Glutamatergic neuron (in vitro differentiated cells): ENCODE measurements around the gene MED10. TPM values are rescaled to one million over a fixed set of nuclear protein-coding genes. Genes with fewer than 3 reads are reported as not detected.

Experiments
- DNase-seq: peaks from one replicate; pipeline ENCODE4 v3.0.0; 2022
- H3K27ac Mint-ChIP-seq: one replicate; pipeline ENCODE4 v1.8.0; 2020; ENCODE audit warnings: mild to moderate bottlenecking, mixed read lengths, inconsistent platforms; ENCODE audit not compliant: unreplicated experiment
- H3K27me3 Mint-ChIP-seq: one replicate; pipeline ENCODE4 v1.8.0; 2020; ENCODE audit warnings: mild to moderate bottlenecking, moderate library complexity, mixed read lengths, inconsistent platforms; ENCODE audit not compliant: unreplicated experiment
- H3K36me3 Mint-ChIP-seq: one replicate; pipeline ENCODE4 v1.8.0; 2020; ENCODE audit warnings: mild to moderate bottlenecking, mixed read lengths, inconsistent platforms; ENCODE audit not compliant: unreplicated experiment
- H3K4me1 Mint-ChIP-seq: one replicate; pipeline ENCODE4 v1.8.0; 2020; ENCODE audit warnings: mild to moderate bottlenecking, low read depth, mixed read lengths, inconsistent platforms; ENCODE audit not compliant: unreplicated experiment
- H3K4me3 Mint-ChIP-seq: one replicate; pipeline ENCODE4 v1.8.0; 2020; ENCODE audit warnings: mild to moderate bottlenecking, mixed read lengths, inconsistent platforms; ENCODE audit not compliant: unreplicated experiment
- H3K9me3 Mint-ChIP-seq: one replicate; pipeline ENCODE4 v1.8.0; 2020; ENCODE audit warnings: mild to moderate bottlenecking, moderate library complexity, mixed read lengths, inconsistent platforms; ENCODE audit not compliant: unreplicated experiment
- total RNA-seq: library from RNA; stranded (reverse); fragmentation: NEBNext Ultra II Directional; extraction: Animal tissue kit (Norgen Biotek cat#: 25700); gene quantifications from one replicate; pipeline ENCODE4 v1.2.1, GENCODE V29; 2021; ENCODE audit not compliant: unreplicated experiment
- TF ChIP-seq, protein P1 (sequence below): fragments of 200-600 bp; sonication (generic); IDR thresholded peaks from one replicate; pipeline ENCODE4 v1.5.0; 2021; ENCODE audit not compliant: partially characterized antibody, unreplicated experiment

The MED10 gene
- total RNA-seq, 1 donor from 2014 or later, result 28.4 TPM

DNA sequence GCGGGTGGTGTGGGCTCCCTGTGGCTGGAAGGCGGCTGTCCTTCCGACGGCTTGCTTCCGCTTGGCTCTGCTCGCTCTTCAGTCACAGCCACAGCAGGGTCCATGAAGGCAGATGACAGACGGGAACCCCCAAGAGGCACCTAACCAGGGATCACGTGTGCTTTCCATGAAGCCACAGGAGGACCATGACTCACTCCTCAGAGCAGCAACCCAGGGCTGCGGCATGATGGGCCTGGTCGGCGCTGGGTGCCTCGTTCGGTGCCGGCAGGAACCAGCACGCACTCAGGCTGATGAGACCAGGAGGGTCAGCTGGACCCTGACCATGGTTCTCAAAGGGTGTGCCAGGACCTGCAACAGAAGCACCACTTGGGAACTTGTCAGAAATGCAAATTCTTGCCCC is 32.8 kb upstream of the MED10 start:
- H3K36me3 Mint-ChIP-seq, result no peaks in the 10 kb centered on the region
- DNase-seq, result no peak
- TF ChIP-seq, protein P1, sequence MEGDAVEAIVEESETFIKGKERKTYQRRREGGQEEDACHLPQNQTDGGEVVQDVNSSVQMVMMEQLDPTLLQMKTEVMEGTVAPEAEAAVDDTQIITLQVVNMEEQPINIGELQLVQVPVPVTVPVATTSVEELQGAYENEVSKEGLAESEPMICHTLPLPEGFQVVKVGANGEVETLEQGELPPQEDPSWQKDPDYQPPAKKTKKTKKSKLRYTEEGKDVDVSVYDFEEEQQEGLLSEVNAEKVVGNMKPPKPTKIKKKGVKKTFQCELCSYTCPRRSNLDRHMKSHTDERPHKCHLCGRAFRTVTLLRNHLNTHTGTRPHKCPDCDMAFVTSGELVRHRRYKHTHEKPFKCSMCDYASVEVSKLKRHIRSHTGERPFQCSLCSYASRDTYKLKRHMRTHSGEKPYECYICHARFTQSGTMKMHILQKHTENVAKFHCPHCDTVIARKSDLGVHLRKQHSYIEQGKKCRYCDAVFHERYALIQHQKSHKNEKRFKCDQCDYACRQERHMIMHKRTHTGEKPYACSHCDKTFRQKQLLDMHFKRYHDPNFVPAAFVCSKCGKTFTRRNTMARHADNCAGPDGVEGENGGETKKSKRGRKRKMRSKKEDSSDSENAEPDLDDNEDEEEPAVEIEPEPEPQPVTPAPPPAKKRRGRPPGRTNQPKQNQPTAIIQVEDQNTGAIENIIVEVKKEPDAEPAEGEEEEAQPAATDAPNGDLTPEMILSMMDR, result no peak
- H3K27me3 Mint-ChIP-seq, result peaks cover 4% of the 10 kb centered on the region
- H3K9me3 Mint-ChIP-seq, result no peaks in the 10 kb centered on the region
- H3K4me1 Mint-ChIP-seq, result no peaks in the 10 kb centered on the region
- H3K4me3 Mint-ChIP-seq, result no peak overlapping the region
- H3K27ac Mint-ChIP-seq, result no peak overlapping the region

- H3K9me3 Mint-ChIP-seq, result no peaks in the 10 kb centered on the region
Measured at GRCh38 chr5:6410421-6410820, 32.1 kb upstream of the MED10 start.

DNA sequence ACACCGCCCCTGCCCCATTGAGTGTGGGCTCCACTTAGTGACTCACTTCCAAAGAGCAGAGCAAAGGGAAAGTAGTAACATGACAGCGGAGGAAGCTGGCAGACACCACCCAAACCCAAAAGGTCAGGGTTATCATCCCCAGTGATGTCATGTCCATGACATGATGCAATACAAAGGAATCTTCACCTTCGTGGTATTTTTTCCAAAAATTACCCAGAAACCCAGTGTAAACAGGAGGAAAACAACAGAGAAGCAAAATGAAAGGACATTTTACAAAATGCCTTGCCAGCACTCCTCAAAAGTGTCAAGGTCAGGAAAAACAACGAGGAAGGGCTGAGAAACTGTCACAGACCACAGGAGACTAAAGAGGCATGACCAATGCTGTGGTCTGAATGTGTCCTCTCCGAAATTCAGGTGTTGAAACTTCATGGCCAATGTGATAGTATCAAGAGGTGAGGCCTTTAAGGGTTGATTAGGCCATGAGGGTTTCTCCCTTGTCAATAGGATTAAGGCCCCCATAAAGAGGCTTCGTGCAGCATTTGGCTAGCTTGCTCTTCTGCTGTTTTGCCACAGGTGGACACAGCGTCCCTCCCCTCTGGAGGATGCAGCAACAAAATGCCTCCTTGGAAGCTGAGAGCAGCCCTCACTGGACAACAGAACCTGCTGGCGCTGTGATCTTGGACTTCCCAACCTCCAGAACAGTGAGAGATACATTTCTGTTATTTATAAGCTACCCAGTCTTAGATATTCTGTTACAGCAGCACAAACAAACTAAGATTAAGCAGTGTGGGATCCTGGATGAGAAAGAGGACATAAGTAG is 30.5 kb upstream of the MED10 start:
- TF ChIP-seq, protein P1, result no peak
- Mint-ChIP-seq H3K27ac (no peak overlapping the region), H3K36me3 (no peaks in the 10 kb centered on the region), H3K9me3 (no peaks in the 10 kb centered on the region), H3K27me3 (peaks cover 4% of the 10 kb centered on the region), H3K4me1 (no peaks in the 10 kb centered on the region), H3K4me3 (no peak overlapping the region)
- no peak for DNase-seq

More at GRCh38 chr5:6410421-6410820, 32.1 kb upstream of the MED10 start:
- Mint-ChIP-seq H3K4me3 (no peak overlapping the region), H3K4me1 (no peaks in the 10 kb centered on the region), H3K27me3 (peaks cover 4% of the 10 kb centered on the region), H3K27ac (no peak overlapping the region), H3K36me3 (no peaks in the 10 kb centered on the region)
- DNase-seq, result no peak
- TF ChIP-seq, protein P1, result no peak

GRCh38 chr5:6408260-6408596 is 29.9 kb upstream of the MED10 start:
- H3K36me3 Mint-ChIP-seq, result no peaks in the 10 kb centered on the region
- TF ChIP-seq, protein P1, result no peak
- H3K27me3 Mint-ChIP-seq, result peaks cover 4% of the 10 kb centered on the region
- H3K4me3 Mint-ChIP-seq, result no peak overlapping the region
- H3K9me3 Mint-ChIP-seq, result no peaks in the 10 kb centered on the region
- DNase-seq, result no peak
- H3K4me1 Mint-ChIP-seq, result no peaks in the 10 kb centered on the region
- no peak overlapping the region for H3K27ac Mint-ChIP-seq

GRCh38 chr5:6407558-6408259 is 29.4 kb upstream of the MED10 start:
- TF ChIP-seq, protein P1, result no peak
- Mint-ChIP-seq H3K27me3 (peaks cover 4% of the 10 kb centered on the region), H3K27ac (no peak overlapping the region), H3K4me3 (no peak overlapping the region), H3K9me3 (no peaks in the 10 kb centered on the region), H3K4me1 (no peaks in the 10 kb centered on the region), H3K36me3 (no peaks in the 10 kb centered on the region)
- no peak for DNase-seq
